GM18870 (cell line): ENCODE measurements around the gene TMPRSS9.

ENCODE experiments used
- ATAC-seq: cut with Tn5 transposase; IDR thresholded peaks from one replicate; pipeline ENCODE4 v1.9.1; 2021; ENCODE audit warnings: moderate library complexity; ENCODE audit not compliant: unreplicated experiment

TMPRSS9 gene

DNA sequence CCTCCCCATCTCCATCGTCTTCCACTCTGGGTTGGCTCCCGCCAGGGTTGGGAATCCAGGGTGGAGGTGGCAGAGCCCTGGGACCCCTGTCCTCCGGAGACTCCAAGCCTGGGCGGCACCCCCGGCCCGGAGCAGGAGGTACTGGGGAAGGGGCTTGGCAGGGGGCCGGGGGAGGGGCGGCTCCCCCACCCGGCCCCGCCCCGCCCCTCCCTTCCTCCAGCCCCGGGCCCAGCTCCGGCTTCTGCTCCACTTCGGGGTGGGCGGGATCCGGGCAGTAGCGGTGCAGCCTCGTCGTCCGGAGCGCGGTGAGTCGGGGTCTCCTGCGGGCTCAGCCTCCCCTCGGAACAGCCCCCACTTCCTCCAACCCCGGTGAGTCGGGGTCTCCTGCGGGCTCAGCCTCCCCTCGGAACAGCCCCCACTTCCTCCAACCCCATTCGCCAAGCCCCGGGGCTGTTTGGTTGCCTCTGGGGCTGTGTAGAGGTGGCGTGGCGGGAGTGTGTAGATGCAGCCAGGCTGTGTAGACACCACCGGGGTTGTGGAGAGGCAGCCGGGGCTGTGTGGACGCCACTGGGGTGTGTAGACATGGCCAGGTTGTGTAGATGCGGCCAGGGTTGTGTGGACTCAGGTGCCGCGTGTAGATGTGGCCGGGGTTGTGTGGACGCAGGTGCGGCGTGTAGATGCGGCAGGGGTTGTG lies at the start of gene TMPRSS9:
Gene TMPRSS9, plus strand, starts transcription at position 274 of the 694 bp plus-strand sequence. CDS start 29,521 bp downstream, outside the sequence.
- ATAC-seq: no peak

DNA sequence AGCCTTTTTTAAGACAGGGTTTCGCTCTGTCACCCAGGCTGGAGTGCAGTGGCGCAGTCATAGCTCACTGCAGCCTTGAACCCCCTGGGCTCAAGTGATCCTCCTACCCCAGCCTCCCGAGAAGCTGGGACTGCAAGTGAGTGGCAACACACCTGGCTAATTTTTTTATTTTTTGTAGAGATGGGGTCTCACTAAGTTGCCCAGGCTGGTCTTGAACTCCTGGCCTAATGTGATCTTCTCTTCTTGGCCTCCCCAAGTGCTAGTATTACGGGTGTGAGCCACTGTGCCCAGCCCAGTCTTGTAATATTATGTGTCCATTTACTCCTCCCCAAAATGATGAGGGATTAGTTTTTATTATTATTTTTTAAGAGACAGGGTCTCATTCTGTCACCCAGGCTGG lies 49.0 kb upstream of the TMPRSS9 start:
- ATAC-seq: no peak

DNA sequence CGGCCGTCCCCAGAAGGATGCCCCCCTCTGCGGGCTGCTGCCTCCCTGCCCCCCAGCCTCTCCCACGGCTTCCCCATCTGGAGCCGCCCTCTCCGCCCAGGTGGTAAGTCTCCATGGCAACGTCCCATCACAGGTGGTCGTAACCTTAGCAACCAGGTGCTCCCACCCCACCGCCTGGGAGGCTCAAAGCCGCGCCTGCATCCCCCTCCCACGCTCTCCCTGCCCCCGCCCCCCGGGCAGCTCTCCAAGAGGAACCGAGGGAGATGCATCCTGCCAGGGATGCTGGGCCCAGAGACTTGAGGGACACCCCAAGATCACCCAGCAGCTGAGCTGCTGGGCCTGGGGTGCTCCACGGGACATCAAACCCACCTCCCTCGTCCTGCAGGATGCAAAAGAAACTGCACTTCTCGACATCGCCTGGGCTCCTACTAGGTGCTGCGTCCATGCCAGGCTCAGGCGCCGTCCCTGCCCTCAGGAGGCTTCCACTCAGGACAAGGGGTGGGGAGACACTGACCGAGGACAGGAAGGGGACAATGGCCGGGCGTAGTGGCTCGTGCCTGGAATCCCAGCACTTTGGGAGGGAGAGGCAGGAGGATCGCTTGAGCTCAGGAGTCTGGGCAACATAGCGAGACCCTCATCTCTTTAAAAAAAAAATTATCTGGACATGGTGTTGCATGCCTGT lies 47.1 kb upstream of the TMPRSS9 start:
- no peak for ATAC-seq

DNA sequence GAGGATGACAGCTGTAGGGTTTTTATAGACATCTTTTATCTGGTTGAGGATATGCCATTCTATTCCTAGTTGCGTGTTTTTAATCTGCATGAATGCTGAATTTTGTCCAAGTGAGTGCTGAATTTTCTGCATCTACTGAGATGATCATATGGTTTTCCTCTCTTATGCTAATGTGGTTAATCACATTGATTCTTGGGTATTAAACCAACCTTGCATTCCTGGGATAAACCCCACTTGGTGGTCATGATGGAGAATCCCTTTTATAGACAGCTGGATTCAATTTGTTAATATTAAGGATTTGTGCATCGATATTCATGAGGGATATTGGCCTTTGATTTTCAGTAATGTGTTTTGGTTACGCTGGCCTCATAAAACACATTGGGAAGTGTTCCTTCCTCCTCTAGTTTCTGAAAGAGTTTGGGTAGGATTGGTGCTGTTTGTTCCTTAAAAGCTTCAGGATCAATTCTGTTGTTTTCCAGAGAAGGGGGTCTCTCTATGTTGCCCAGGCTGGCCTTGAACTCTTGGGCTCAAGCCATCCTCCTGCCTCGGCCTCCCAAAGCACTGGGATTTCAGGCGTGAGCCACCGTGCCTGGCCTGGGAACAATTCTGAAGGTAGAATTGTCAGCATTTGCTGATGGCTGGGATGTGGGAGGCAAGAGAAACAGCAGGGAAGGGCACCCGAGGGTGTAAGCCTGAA lies 44.8 kb upstream of the TMPRSS9 start:
- ATAC-seq: no peak

DNA sequence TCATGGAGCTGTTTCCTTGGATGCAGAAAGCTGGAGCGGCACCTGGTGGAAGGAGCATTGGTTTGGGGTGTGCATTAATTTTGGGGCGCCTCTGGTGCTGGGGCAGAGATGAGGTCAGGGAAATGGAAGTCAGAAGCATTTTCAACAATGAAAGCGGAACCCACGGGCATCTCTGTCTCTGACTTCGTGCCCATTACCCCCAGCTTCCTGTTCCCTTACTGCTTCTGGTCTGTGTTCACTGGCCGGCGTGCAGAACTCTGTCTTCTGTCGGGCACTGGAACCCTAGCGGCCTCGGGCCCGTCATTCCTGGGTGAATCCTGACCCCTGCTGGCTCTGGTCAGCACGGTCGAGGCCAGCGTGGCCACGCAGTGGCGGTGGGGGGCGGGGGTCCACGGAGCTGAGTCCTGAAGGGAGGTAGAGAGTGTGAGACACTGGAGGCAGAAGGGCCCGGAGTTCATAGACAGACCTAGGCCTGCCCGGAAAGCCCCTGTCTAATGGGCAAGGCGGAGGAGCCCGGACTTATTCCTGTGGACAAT lies 44.2 kb upstream of the TMPRSS9 start:
- ATAC-seq: no peak

DNA sequence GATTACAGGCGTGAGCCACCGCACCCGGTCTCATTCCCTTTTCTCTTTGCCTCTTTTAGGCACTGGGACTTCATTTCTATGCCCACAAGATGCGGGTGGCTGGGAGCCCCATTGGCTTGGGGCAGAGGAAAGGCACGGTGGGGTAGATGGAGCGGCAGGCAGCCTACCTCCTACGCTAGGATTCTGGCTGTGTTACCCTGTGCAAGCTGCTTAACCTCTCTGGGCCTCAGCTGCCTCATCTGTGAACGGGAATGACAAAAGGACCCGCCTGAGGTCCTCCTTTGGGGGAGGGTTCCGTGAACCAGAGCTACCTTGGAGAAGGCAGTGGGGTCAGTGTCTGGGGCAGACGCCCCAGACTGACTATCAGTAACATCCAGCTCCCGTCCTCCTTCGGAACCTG lies 42.8 kb upstream of the TMPRSS9 start:
- ATAC-seq: no peak

DNA sequence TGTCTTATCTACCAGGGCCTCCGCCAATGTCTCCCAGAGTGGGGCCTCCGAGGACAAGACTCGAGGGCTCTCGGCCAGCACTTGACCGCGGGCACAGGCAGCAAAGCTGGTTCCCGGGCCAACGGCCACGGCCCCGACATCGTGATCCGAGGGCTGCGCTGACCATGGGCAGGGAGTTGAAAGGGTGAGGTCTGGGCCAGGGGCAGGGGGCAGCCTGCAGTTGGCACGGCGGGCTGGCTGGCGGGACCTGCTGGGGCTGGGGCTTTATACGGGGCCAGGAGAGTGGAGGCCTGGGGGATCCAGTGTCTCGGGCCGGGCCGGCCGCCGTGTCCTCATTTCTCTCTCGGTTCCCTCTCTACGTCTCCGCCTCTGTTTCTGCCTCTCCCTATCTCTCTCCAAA lies 42.3 kb upstream of the TMPRSS9 start:
- ATAC-seq: no peak

DNA sequence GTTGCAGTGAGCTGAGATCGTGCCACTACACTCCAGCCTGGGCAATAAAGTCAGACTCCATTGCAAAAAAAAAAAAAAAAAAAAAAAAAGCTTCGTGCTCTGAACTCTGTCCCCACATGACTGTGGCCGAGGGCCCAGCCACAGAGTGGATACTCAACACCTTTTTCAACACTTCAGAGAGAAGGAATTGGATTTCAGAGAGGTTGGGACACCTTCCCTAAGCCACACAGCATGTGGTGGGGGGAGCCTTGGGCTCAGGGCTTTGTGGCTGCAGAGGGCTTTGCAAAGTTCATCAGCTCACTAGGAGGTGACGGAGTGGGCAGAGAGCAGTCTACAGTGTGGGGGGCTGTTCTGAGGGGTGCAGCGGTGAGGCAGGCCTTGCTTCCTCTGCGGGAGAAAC lies 41.1 kb upstream of the TMPRSS9 start:
- ATAC-seq: no peak

DNA sequence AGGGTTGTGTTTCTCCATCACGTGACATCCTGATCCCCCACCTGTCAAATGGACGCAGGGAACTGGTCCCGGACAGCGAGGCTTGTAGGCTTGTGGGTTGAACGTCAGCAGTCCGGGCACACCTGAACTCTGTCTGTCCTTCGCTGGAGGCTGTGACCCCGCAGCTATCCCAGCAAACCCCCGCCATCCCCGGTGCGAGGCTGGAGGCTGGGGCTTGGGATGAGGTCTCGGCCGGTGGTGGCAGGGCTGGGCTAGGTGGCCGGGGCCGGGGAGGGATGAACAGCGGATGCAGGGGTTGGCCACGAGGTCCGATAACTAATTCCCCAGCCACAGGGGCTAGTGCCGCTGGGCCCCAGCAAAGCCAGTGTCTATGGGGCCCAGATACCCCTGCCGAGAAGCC lies 40.5 kb upstream of the TMPRSS9 start:
- no peak for ATAC-seq

DNA sequence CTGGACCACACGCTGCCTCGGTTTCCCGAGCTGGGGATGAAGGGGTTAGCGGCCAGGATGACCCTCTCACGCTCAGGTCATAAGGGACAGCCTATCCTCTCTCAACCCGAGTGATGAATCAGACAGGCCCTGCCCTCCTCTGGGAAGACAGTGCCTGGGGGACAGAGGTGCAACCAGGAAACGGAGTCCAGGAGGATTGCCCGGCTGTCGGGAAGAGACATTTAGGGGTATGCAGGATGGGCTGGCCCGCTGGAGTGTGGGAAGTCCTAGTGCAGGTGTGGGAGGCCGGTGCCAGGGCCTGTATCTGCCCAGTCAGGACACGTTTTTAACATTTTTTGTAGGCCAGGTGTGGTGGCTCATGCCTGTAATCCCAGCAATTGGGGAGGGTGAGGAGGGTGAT lies 40.0 kb upstream of the TMPRSS9 start:
- ATAC-seq: no peak

DNA sequence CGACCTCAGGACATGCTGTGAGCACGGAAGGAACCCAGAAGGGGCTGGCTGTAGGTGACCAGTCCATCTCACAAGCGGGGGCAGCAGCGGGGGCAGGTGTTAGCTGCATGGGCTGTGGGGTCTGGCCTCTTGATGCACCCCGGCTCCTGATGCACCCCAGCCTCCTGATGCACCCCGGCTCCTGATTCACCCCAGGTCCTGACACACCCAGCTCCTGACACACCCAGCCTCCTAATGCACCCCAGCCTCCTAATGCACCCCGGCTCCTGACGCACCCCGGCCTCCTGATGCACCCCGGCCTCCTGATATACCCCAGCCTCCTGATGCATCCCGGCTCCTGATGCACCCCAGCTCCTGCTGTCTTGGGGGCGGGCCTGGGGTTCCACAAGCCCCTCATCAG lies 39.1 kb upstream of the TMPRSS9 start:
- no peak for ATAC-seq

DNA sequence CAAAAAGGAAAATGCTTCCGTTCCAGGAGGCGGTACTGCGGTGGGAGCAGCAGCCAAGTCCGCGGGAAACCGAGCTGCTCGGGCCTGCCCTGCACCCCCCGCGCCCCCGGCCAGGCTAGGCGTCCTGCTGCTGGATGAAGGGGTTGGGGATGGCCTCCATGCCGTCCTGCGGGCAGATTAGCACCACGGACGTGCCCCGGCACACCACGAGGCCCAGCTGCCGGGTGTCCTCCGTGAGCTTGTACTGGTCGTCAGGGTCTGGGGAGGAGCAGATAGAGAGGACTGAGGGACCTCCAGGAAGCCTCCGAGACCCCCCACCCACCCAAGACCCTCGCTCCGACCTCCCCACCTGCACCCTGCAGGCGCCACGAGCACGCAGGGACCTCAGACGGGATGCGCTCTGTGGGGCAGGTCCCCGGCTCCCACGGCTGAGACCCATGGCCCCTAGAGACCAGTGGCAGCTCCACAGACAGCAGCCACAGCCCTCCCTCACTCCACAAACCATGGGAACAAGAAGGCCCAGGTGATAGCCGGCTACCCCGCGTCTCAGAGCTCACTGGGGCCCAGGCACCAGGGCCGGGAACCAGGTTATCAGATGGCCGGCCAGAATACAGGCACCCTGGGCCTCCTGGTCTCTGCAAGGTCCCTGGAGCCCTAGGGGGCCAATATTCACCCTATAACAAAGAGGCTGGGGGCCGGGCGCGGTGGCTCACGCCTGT lies 38.3 kb upstream of the TMPRSS9 start:
- ATAC-seq: no peak

DNA sequence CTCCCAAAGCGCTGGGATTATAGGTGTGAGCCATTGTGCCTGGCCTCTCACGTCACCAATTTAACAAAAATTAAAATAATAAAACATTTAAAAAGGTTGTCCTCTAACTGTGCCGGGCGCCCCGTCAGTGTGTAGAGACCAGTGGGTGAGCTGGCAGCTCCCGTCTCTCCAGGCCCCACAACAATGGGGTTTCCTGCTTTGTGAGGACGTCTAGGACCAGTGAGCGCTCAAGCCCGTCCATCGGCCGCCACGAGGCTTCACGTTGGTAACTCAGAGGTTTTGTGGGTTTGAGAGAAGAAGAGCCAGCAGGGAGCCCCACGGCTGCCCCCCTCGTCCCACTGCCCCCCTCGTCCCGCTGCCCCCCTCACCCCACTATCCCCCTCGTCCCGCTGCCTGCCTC lies 36.4 kb upstream of the TMPRSS9 start:
- ATAC-seq: no peak

DNA sequence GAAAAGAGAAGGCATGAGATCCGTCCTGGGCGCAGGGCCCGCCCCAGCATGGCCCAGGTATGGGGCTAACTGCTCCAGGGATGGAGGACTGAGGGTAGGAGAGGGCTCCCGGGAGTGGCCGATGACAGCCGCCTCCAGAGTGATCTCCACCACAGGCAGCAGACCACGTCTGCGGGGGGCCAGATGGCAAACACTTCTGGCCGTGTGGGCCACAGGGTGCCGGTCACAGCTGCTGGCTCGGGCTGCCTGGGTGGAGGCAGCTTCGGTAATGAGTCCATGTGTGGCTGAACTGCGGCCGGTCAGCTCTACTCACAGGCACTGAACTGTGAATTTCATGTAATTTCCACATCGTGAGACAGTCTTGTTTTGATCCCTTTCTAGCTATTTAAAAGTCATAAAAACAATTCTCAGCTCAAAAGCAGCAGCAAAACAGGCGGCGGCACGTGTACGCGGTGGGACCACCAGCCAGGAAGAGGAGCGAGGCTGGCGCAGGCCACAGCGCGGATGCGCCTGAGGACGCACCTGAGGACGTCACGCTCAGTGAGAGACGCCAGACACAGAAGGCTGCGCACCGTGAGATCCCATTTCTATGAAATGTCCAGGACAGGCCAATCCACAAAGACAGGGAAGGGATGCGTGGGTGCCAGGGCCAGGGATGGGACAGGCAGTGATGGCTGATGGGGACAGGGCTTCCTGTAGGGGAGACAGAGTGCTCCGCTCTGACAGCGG lies 35.7 kb upstream of the TMPRSS9 start:
- ATAC-seq: no peak

DNA sequence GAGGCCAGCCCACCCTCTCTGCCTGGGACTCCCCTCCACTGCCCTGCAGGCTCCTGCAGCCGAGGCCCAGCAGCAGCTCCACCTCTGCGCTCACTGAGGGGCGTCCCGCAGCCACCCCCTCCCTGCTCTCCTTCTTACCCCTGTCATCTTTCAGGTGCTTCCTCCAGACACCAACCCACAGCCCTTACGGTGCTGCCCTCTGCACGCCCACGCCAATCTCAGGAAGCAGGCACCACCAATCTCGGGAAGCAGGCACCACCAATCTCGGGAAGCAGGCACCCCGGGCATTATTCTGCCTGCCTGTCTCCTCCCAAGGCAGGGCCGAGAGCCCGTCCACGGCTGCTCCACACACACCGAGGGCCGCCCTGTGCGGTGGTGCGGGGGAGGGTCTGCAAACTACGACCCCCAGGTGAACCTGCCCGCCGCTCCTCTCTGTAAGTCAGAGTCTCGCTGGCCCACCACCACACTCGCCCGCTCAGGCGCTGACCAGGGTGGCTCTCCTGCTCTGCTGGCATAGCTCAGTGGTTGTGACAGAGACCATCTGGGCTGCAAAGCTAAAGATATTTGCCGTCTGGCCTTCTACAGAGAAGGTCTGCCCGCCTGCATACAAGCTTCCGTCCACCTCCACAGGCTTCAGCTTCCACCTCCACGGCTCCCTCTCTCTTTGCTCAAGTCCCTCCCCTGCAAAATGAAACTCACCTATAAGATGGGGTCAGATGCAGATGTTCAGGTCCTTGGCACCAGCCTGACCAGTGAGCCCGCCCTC lies 34.6 kb upstream of the TMPRSS9 start:
- no peak for ATAC-seq

DNA sequence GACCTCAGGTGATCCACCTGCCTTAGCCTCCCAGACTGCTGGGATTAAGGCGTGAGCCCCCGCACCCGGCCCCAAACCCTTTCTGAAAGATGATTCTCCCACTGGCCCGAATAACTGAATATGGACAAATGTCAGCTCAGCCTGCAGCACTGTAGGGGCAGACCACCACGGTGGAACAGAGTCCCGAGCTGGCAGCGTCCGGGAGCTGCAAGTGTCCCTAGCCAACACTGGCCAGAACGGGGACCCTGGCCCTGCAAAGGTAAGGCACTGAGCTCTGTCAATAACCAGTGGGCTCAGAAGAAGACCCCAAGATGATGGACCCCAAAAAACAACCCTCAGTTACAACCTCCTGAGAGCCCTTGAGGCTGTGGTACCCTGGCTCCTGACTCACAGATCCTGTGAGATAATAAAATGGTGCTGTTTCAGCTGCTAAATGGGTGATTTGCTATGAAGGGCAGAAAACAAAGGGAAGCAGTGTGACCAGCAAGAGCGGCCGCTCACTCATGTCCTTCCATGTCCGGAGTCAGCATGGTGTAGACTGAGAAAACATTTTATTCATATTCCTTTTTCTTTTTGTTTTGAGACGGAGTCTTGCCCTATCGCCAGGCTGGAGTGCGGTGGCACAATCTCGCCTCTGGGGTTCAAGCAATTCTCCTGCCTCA lies 33.2 kb upstream of the TMPRSS9 start:
- ATAC-seq: no peak

DNA sequence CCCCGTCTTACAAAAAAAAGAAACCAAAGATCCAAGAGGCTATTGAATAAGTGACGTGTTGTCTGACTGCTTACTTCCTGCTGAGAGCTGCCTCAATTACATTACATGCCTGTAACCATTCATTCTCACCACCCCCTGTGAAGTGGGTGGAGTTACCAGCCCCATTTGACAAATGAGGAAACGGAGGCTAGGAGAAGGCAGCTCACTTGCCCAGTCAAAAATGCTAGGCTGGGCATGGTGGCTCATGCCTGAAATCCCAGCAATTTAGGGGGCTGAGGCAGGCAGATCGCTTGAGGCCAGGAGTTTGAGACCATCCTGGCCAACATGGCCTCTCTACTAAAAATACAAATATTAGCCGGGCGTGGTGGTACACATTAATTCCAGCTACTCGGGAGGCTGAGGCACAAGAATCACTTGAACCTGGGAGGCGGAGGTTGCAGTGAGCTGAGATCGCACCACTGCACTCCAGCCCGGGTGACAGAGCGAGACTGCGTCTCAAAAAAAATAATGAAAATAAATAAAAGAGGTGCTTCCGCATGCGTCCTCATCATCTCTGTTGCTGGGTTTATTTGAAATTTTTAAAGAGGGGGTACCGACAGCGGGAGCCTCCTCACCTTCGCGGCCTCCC lies 32.2 kb upstream of the TMPRSS9 start:
- no peak for ATAC-seq

DNA sequence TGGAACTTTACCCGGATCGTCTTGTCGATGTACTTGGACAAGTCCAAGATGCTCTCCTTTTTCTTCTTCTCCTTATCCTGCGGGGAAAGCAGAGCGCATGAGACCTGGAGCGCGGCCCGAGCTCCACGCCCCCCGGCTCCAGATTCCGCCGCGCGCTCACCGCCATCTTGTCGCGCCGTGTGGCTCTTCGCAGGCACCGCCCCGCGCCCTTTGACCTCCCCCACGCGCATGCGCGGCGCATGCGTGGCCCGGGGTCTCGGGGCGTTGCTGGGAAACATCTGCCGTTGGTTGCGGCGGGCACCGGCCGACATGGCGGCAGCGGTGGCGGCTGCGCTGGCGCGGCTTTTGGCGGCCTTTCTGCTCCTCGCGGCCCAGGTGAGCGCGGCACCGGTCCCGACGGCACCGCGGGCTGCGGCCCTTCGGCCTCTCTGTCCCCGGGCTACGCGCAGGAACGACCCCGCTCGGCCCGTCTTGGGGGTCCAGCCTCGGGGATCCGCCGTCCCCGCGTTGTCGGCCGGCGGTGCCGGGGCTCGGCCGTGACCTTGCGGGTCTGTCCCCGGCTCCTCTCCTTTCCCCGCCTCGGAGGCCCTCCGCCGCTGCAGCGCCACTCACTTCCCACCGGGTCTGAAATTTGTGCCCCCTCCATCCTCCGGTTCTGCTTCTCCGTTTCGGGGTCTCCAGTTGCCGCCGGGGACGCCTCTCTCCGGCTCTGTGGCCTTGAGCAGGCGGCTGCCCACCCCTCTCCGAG lies 31.5 kb upstream of the TMPRSS9 start, which contains the start of the genes LSM7 and SPPL2B:
Gene LSM7, minus strand, starts transcription at position 186 of the 748 bp plus-strand sequence. Its CDS starts 20 bp downstream, at position 166.
Gene SPPL2B, plus strand, starts transcription at position 284 of the 748 bp plus-strand sequence. Its CDS starts 26 bp downstream, at position 310.
- ATAC-seq: no peak
